T-cell (primary cell): Measurements from ENCODE around the gene EPRS1. TPM values are rescaled to one million over a fixed set of nuclear protein-coding genes. Genes with fewer than 3 reads are reported as not detected.
"Not testable (repeated sequence)": the region's sequence is repeated elsewhere in the genome, so short reads cannot be mapped to it uniquely, and the experiment has no call there.

Source experiments
- ATAC-seq, 4 experiments: fragments of 200-7000 bp in 3 of 4; fragments of 150-1000 bp in 1 of 4; cut with Tn5 transposase; replicated peaks in 1 of 4; 1 replicate in 3 of 4; 2 replicates in 1 of 4; pipeline ENCODE4 v1.10.0; 2021; ENCODE audit warnings: moderate library complexity in 3 of 4, mild to moderate bottlenecking in 2 of 4, moderate number of reproducible peaks in 1 of 4
- CTCF ChIA-PET, 2 donors: fragments of 300-600 bp; sonication (Branson Sonifier 250); formaldehyde crosslinking; loops; one replicate each; lab custom pipeline; 2022; ENCODE audit warnings: antibody characterized with exemption in 2 of 2; lab: Charles Lee
- POLR2A ChIA-PET, 2 donors: fragments of 300-600 bp; sonication (Branson Sonifier 250); formaldehyde crosslinking; loops; one replicate each; lab custom pipeline; 2022; ENCODE audit warnings: antibody characterized with exemption in 2 of 2; lab: Charles Lee
- DNase-seq, 35 experiments: peaks; one replicate each; pipeline versions ENCODE4 v3.0.0 to v3.0.0-alpha.2; 2013 to 2023
- H3K27ac ChIP-seq: one replicate; pipeline ENCODE4 v1.5.1; 2013; ENCODE audit warnings: low read length
- H3K27me3 ChIP-seq, 2 experiments: replicated peaks in 1 of 2; 1 replicate in 1 of 2; 2 replicates in 1 of 2; pipeline versions ENCODE4 v1.6.1 to v1.7.0; 2013; ENCODE audit warnings: low read length in 1 of 2, mixed read lengths in 1 of 2; ENCODE audit not compliant: control insufficient read depth in 2 of 2, insufficient read depth in 2 of 2; ENCODE audit errors: extremely low read depth in 1 of 2
- H3K36me3 ChIP-seq, 2 donors: 1 replicate in 1 of 2; 2 replicates in 1 of 2; pipeline versions ENCODE4 v1.6.1 to v1.7.0; 2013; ENCODE audit warnings: low read length in 1 of 2; ENCODE audit not compliant: control insufficient read depth in 2 of 2, insufficient read depth in 1 of 2; ENCODE audit errors: extremely low read depth in 1 of 2
- H3K4me1 ChIP-seq, 2 experiments: 1 replicate in 1 of 2; 2 replicates in 1 of 2; pipeline versions ENCODE4 v1.6.1 to v1.7.0; 2013; ENCODE audit warnings: low read length in 2 of 2, mixed read lengths in 1 of 2; ENCODE audit not compliant: insufficient read depth in 2 of 2, control insufficient read depth in 1 of 2; ENCODE audit errors: extremely low read depth in 1 of 2
- H3K4me3 ChIP-seq, 2 donors: 1 replicate in 1 of 2; 2 replicates in 1 of 2; pipeline versions ENCODE4 v1.5.1 to v1.7.0; 2013; ENCODE audit warnings: mild to moderate bottlenecking in 2 of 2, low read length in 1 of 2, moderate library complexity in 1 of 2; ENCODE audit not compliant: control insufficient read depth in 1 of 2; ENCODE audit errors: extremely low read depth in 1 of 2
- H3K9me3 ChIP-seq: 2 replicates; pipeline ENCODE4 v1.7.0; 2013
- H3K27ac Mint-ChIP-seq, 2 donors: one replicate each; pipeline ENCODE4 v1.8.0; 2020 to 2021; ENCODE audit warnings: mild to moderate bottlenecking in 2 of 2, mixed read lengths in 2 of 2
- H3K27me3 Mint-ChIP-seq, 2 donors: one replicate each; pipeline ENCODE4 v1.8.0; 2021 to 2022; ENCODE audit warnings: mixed read lengths in 2 of 2
- H3K36me3 Mint-ChIP-seq: one replicate; pipeline ENCODE4 v1.8.0; 2021; ENCODE audit warnings: mixed read lengths
- H3K4me1 Mint-ChIP-seq, 3 donors: one replicate each; pipeline ENCODE4 v1.8.0; 2020 to 2022; ENCODE audit warnings: mixed read lengths in 3 of 3, mild to moderate bottlenecking in 1 of 3
- H3K4me3 Mint-ChIP-seq, 3 donors: one replicate each; pipeline ENCODE4 v1.8.0; 2020 to 2022; ENCODE audit warnings: mild to moderate bottlenecking in 3 of 3, mixed read lengths in 3 of 3, moderate library complexity in 3 of 3
- H3K9me3 Mint-ChIP-seq, 3 donors: one replicate each; pipeline ENCODE4 v1.8.0; 2020 to 2022; ENCODE audit warnings: mixed read lengths in 3 of 3
- WGBS: methylation state at CpG from one replicate; pipeline ENCODE4 v1.1.5; 2013; ENCODE audit warnings: missing lambda C conversion rate; ENCODE audit not compliant: insufficient coverage; 5-methylcytosine and 5-hydroxymethylcytosine counted together
- total RNA-seq, 35 experiments: library from RNA in 6 of 35; stranded (reverse) in 6 of 35; fragments of 120-200 nt in 1 of 35; gene quantifications; one replicate each; pipeline versions ENCODE4 v1.2.1 to v1.2.4 and lab custom pipeline; 2013 to 2026

Gene EPRS1
- total RNA-seq, 5 donors from 2014 or later (not counting 1 experiment from before 2014, with no cell fraction given): 48.3 to 91.9 (median 86.9) TPM

DNA sequence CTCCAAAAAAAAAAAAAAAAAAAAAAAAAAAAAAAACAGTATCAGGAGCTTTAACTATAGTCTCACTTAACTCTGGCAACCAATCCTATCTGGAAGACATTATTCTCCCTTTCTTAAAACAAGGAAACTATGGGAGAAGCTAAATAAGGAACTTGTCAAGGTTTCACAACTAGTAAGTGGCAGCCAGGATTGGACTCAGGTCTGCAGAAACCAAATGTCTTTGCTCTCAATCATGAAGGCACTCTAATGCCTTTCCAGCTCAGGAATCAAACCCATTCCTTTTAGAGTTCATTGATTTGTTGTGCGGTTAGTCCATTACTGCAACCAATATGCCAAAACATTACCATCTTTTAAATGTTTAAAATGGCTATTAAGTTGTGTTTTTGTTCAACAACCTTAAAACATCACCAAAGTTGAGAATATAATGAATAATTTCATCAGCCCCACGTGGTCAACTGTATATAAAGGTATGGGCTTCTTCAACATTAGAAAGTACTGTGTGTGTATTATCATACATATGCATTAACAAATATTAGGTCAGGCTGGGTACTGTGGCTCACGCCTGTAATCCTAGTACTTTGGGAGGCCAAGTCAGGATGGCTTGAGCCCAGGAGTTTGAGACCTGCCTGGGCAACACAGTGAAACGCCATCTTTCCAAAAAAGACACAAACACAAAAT, 1.5 kb downstream of the EPRS1 start:
- Mint-ChIP-seq H3K4me3 (peak overlapping the region; percentile 96 to 98 (median 96)), H3K36me3 (no peaks in the 10 kb centered on the region), H3K9me3 (no peaks in the 10 kb centered on the region), H3K4me1 (peaks cover 32 to 45% (median 40%) of the 10 kb centered on the region in 3 donors), H3K27ac (peak overlapping the region; percentile 94 to 97), H3K27me3 (no peaks in the 10 kb centered on the region)
- no peak for ATAC-seq
- POLR2A ChIA-PET: interaction anchor here in 1 of 2 donors (0.5 to 0.6 kb wide), 3 partner anchors 13 to 43 kb away, joined by 3 to 4 read pairs (median 4); no protein-coding TSS in a partner anchor
- peak in 1 of 35 experiments; percentile 11 for DNase-seq
- Histone ChIP-seq H3K4me1 (peaks cover 3 to 16% of the 10 kb centered on the region in 2 experiments), H3K27ac (peak overlapping the region; percentile 79), H3K4me3 (peak overlapping the region; percentile 80 to 89), H3K36me3 (peaks cover 4 to 12% of the 10 kb centered on the region in 2 donors), H3K9me3 (no peaks in the 10 kb centered on the region), H3K27me3 (no peaks in the 10 kb centered on the region)
- CTCF ChIA-PET: interaction anchor here in 1 of 2 donors (0.6 kb wide), 1 partner anchor 67 kb away, joined by 3 read pairs; no protein-coding TSS in a partner anchor
- WGBS: 60% methylated on average over 1 of the region's 4 CpGs

DNA sequence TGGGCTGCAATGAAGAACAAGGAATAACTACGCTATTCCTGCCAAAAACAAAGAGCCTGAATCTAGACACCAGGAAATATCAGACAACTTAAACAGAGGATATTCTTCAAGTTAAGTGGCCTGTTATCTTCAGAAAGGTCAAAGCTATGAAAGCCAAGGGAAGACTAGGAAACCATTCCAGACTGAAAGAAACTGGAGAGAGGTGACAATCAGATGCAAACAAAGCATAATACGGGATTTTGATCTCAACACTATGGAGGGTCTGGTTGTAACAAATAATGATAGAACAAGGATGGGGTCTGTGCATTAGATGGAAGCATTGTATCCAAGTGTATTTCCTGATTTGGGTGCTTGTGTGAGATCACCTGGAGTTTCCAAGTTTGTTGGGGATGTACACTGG, 2.7 kb downstream of the EPRS1 start:
- Mint-ChIP-seq H3K27me3 (no peaks in the 10 kb centered on the region), H3K27ac (peak overlapping the region in 1 of 2 donors; percentile 42), H3K36me3 (peaks cover 7% of the 10 kb centered on the region), H3K4me3 (peak overlapping the region in 1 of 3 donors; percentile 49), H3K9me3 (no peaks in the 10 kb centered on the region), H3K4me1 (peaks cover 38 to 50% (median 41%) of the 10 kb centered on the region in 3 donors)
- H3K4me1 ChIP-seq: peaks cover 3 to 16% of the 10 kb centered on the region in 2 experiments
- H3K27me3 ChIP-seq: no peaks in the 10 kb centered on the region
- no peak for ATAC-seq
- H3K27ac ChIP-seq: no peak overlapping the region
- CTCF ChIA-PET: no interaction called here
- POLR2A ChIA-PET: no interaction called here
- 100% methylated on average over 1 of the region's 2 CpGs for WGBS
- peaks cover 14 to 21% of the 10 kb centered on the region in 2 donors for H3K36me3 ChIP-seq
- no peaks in the 10 kb centered on the region for H3K9me3 ChIP-seq
- H3K4me3 ChIP-seq: no peak overlapping the region
- no peak for DNase-seq

DNA sequence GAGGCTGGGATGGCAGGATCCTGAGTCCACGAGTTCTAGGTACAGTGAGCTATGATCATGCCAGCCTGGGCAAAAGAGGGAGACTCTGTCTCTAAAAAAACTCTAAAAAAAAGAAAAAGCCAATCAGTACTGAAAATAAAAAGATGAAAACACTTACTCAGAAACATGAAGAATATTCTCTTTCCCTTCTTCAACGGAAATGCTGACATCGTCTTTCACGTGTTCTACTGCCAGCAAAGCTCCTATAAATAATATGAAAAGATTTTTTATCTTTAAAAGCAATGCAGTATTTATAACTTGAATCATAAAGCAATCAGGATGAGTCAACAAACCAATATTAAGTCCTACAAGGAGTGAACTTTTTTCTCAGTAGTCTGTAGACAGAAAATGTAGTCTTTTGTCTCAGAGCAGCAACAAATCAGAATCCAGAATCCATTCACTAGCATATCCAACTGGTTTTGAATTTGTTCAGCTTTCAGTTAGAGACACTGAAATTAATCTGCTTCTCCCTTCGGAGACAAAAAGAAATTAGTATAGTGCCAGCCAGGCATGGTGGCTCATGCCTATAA, 6.2 kb downstream of the EPRS1 start:
- Mint-ChIP-seq H3K4me1 (peaks cover 42 to 53% (median 47%) of the 10 kb centered on the region in 3 donors), H3K36me3 (peaks cover 23% of the 10 kb centered on the region), H3K4me3 (no peak overlapping the region), H3K9me3 (no peaks in the 10 kb centered on the region), H3K27ac (no peak overlapping the region), H3K27me3 (no peaks in the 10 kb centered on the region)
- H3K27me3 ChIP-seq: no peaks in the 10 kb centered on the region
- peaks cover 1 to 15% of the 10 kb centered on the region in 2 experiments for H3K4me1 ChIP-seq
- H3K9me3 ChIP-seq: no peaks in the 10 kb centered on the region
- ChIA-PET CTCF (no interaction called here), POLR2A (interaction anchor here in 1 of 2 donors (0.6 kb wide), 2 partner anchors 12 to 38 kb away, joined by 4 to 7 read pairs; no protein-coding TSS in a partner anchor)
- DNase-seq: no peak
- H3K36me3 ChIP-seq: peaks cover 18 to 30% of the 10 kb centered on the region in 2 donors
- no peak for ATAC-seq
- WGBS: no CpG with 5 or more reads among the region's 5 CpGs
- H3K4me3 ChIP-seq: no peak overlapping the region
- no peak overlapping the region for H3K27ac ChIP-seq

DNA sequence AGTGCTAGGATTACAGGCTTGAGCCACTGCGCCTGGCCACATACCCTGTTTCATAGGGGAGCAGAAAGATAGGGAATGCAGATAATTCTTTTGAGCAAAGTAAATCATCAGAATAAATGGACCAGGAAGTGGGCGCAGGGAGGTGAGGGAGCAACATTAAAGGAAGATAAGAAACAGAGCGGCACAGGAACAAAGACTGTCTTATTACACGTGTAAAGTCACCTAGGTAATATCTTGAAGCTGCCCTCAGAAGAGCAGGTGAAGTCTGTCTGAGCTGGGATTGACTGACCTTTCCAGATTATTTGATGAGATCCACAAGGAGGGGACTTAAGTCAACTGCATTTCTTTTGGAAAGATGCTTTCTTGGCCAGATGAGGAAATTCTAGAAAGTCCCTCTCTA, 7.7 kb downstream of the EPRS1 start:
- H3K27ac ChIP-seq: no peak overlapping the region
- H3K4me3 ChIP-seq: no peak overlapping the region
- no peak overlapping the region for H3K4me3 Mint-ChIP-seq
- no peaks in the 10 kb centered on the region for H3K27me3 Mint-ChIP-seq
- H3K27ac Mint-ChIP-seq: peak overlapping the region in 1 of 2 donors; percentile 44
- no peaks in the 10 kb centered on the region for H3K9me3 ChIP-seq
- H3K4me1 Mint-ChIP-seq: peaks cover 35 to 43% (median 36%) of the 10 kb centered on the region in 3 donors
- ATAC-seq: no peak
- CTCF ChIA-PET: interaction anchor here (0.6 to 0.8 kb wide), 3 partner anchors 19 to 1708 kb away, joined by 3 to 4 read pairs (median 4); no protein-coding TSS in a partner anchor
- H3K27me3 ChIP-seq: no peaks in the 10 kb centered on the region
- 84% methylated on average over 3 of the region's 4 CpGs for WGBS
- H3K9me3 Mint-ChIP-seq: no peaks in the 10 kb centered on the region
- peaks cover 0 to 10% of the 10 kb centered on the region in 2 experiments for H3K4me1 ChIP-seq
- POLR2A ChIA-PET: no interaction called here
- H3K36me3 Mint-ChIP-seq: peaks cover 35% of the 10 kb centered on the region
- peaks cover 18 to 39% of the 10 kb centered on the region in 2 donors for H3K36me3 ChIP-seq
- no peak for DNase-seq

DNA sequence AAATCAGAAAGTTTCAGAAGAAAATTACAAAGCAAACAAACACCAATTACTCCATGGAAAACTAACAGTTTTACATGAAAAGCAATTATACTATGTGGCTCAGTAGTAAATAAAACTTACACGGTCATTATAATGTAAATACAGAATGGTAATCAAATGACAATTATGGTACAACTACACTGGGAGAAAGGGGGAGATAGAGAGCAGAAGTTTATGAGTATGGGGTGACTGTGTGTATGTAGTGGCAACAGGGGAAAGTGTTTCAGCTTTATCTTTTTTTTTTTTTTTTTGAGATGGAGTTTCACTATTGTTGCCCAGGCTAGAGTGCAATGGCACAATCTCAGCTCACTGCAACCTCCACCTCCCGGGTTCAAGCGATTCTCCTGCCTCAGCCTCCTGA, 8.5 kb downstream of the EPRS1 start:
- H3K4me3 ChIP-seq, H3K27ac ChIP-seq, H3K4me3 Mint-ChIP-seq, H3K27me3 Mint-ChIP-seq, H3K4me1 ChIP-seq, H3K27ac Mint-ChIP-seq, H3K27me3 ChIP-seq, H3K9me3 ChIP-seq, H3K9me3 Mint-ChIP-seq: not testable (repeated sequence)
- H3K36me3 ChIP-seq: peaks cover 18 to 46% of the 10 kb centered on the region in 2 donors
- POLR2A ChIA-PET: interaction anchor here in 1 of 2 donors (0.5 to 0.6 kb wide), 2 partner anchors 25 to 48 kb away, joined by 3 read pairs; no protein-coding TSS in a partner anchor
- DNase-seq: peak in 1 of 35 experiments; percentile 22
- WGBS: no CpG with 5 or more reads among the region's 3 CpGs
- ATAC-seq: peak in 1 of 4 experiments; percentile 52
- peaks cover 38% of the 10 kb centered on the region for H3K36me3 Mint-ChIP-seq
- CTCF ChIA-PET: interaction anchor here in 1 of 2 donors (0.7 kb wide), 1 partner anchor 1707 kb away, joined by 3 read pairs; no protein-coding TSS in a partner anchor
- peaks cover 27 to 36% (median 31%) of the 10 kb centered on the region in 3 donors for H3K4me1 Mint-ChIP-seq

DNA sequence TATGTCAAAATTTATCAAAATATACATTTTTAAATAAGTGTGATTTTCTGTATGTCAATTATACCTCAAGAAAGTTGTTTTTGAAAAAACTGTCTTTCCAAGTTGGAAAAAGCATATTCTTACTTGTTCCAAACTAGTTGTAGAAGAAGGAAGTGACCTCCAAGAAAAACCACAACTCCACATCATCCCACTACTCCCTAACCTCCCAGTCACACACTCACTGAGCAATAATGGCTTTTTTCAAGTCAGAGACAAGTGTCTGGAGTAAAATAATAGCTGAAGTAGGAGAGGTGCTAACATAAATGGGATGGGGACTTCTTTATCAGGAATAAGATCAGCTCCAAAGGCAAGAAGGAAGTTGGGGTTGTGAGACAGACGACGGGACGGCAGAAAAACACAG, 13.4 kb downstream of the EPRS1 start:
- Mint-ChIP-seq H3K4me3 (no peak overlapping the region), H3K36me3 (peaks cover 60% of the 10 kb centered on the region), H3K4me1 (peaks cover 16 to 18% (median 17%) of the 10 kb centered on the region in 3 donors), H3K9me3 (no peaks in the 10 kb centered on the region), H3K27ac (no peak overlapping the region), H3K27me3 (no peaks in the 10 kb centered on the region)
- ChIA-PET CTCF (no interaction called here), POLR2A (no interaction called here)
- WGBS: no CpG with 5 or more reads among the region's 3 CpGs
- DNase-seq: no peak
- no peak overlapping the region for H3K27ac ChIP-seq
- no peaks in the 10 kb centered on the region for H3K9me3 ChIP-seq
- no peaks in the 10 kb centered on the region for H3K27me3 ChIP-seq
- no peak overlapping the region for H3K4me3 ChIP-seq
- no peak for ATAC-seq
- peaks cover 9 to 60% of the 10 kb centered on the region in 2 donors for H3K36me3 ChIP-seq
- peaks cover 0 to 7% of the 10 kb centered on the region in 2 experiments for H3K4me1 ChIP-seq
